HFF-Myc (cell line): ENCODE data around the gene PPP2R5B.

ENCODE experiments used
- DNase-seq: peaks from one replicate; pipeline ENCODE4 v3.0.0-alpha.2; 2011; ENCODE audit warnings: low read depth; ENCODE audit errors: extremely low read depth
- H3K4me3 ChIP-seq: replicated peaks from 2 replicates; pipeline ENCODE4 v1.5.1; 2011; ENCODE audit warnings: low read depth, mild to moderate bottlenecking, control low read depth, low read length
- CTCF ChIP-seq: IDR thresholded peaks from 2 replicates; pipeline ENCODE4 v1.5.1; 2012; ENCODE audit warnings: mild to moderate bottlenecking, low read depth, low read length, control low read depth; ENCODE audit errors: missing control alignments

PPP2R5B gene

GRCh38 chr11:64900263-64900678 lies 24.2 kb upstream of the PPP2R5B start:
- no peak overlapping the region for H3K4me3 ChIP-seq
- DNase-seq = no peak
- TF ChIP-seq CTCF = no peak

- TF ChIP-seq CTCF = no peak
- DNase-seq = no peak
- no peak overlapping the region for H3K4me3 ChIP-seq
Observed at GRCh38 chr11:64900774-64901173, 23.7 kb upstream of the PPP2R5B start.

- no peak overlapping the region for H3K4me3 ChIP-seq
- no peak for TF ChIP-seq CTCF
- DNase-seq = no peak
Observed at GRCh38 chr11:64902102-64902900, 22.2 kb upstream of the PPP2R5B start.

- H3K4me3 ChIP-seq = no peak overlapping the region
- no peak for TF ChIP-seq CTCF
- no peak for DNase-seq
Observed at GRCh38 chr11:64903291-64903833, 21.1 kb upstream of the PPP2R5B start.

GRCh38 chr11:64905516-64906313 lies 18.8 kb upstream of the PPP2R5B start:
- H3K4me3 ChIP-seq = no peak overlapping the region
- no peak for DNase-seq
- no peak for TF ChIP-seq CTCF

- H3K4me3 ChIP-seq = no peak overlapping the region
- TF ChIP-seq CTCF = no peak
- no peak for DNase-seq
Observed at GRCh38 chr11:64906314-64906635, 18.2 kb upstream of the PPP2R5B start.
